ENCODE measurements around the gene HRH4.

The HRH4 gene

GRCh38 chr18:24500766-24501165 is 40.3 kb downstream of the HRH4 start:
- no peak for DNase-seq
- no CpG with 5 or more reads among the region's 6 CpGs for WGBS (ENCODE audit: extremely low coverage, insufficient coverage, low lambda C conversion rate)
- H4K5ac ChIP-seq (ENCODE audit: low read length), result no peak overlapping the region

GRCh38 chr18:24502667-24503523 is 42.5 kb downstream of the HRH4 start:
- Histone ChIP-seq H2AK5ac (ENCODE audit: low read length) (no peak overlapping the region), H3K18ac (ENCODE audit: low read length) (no peak overlapping the region), H2BK15ac (replicated peaks; ENCODE audit: low read depth) (no peak overlapping the region), H3K79me1 (ENCODE audit: low read length) (no peaks in the 10 kb centered on the region), H3K4me2 (ENCODE audit: low read length) (no peak overlapping the region), H4K8ac (ENCODE audit: low read depth, low read length) (no peak overlapping the region), H3K4me3 (ENCODE audit: low read length) (no peak overlapping the region), H3K27ac (ENCODE audit: low read depth, low read length) (no peak overlapping the region), H3K4me1 (ENCODE audit: control insufficient read depth, low read depth, low read length) (no peaks in the 10 kb centered on the region), H3K23ac (ENCODE audit: low read length) (no peak overlapping the region), H4K5ac (ENCODE audit: low read length) (no peak overlapping the region), H2BK120ac (ENCODE audit: low read depth, low read length) (no peak overlapping the region), H3K9ac (ENCODE audit: low read length) (no peak overlapping the region), H3K27me3 (ENCODE audit: insufficient read depth, low read length, poor library complexity) (no peaks in the 10 kb centered on the region), H3K4ac (ENCODE audit: low read depth, low read length) (no peak overlapping the region), H3K56ac (ENCODE audit: low read length) (no peak overlapping the region), H2BK5ac (ENCODE audit: low read length) (no peak overlapping the region), H3K79me2 (ENCODE audit: control insufficient read depth, insufficient read depth, low read length) (no peaks in the 10 kb centered on the region), H3K36me3 (ENCODE audit: control insufficient read depth, insufficient read depth, low read length) (no peaks in the 10 kb centered on the region)
- WGBS (ENCODE audit: extremely low coverage, insufficient coverage, low lambda C conversion rate), result no CpG with 5 or more reads among the region's 7 CpGs
- DNase-seq, result peak; percentile 47

More at GRCh38 chr18:24500766-24501165, 40.3 kb downstream of the HRH4 start:
- H3K23ac ChIP-seq (ENCODE audit: low read length), result no peak overlapping the region
- no peak overlapping the region for H3K9ac ChIP-seq (ENCODE audit: low read length)
- no peak overlapping the region for H2BK5ac ChIP-seq (ENCODE audit: low read length)
- H3K4ac ChIP-seq (ENCODE audit: low read depth, low read length), result no peak overlapping the region
- H2AK5ac ChIP-seq (ENCODE audit: low read length), result no peak overlapping the region
- H3K4me1 ChIP-seq (ENCODE audit: control insufficient read depth, low read depth, low read length), result no peaks in the 10 kb centered on the region
- H3K36me3 ChIP-seq (ENCODE audit: control insufficient read depth, insufficient read depth, low read length), result no peaks in the 10 kb centered on the region
- H4K8ac ChIP-seq (ENCODE audit: low read depth, low read length), result no peak overlapping the region
- no peak overlapping the region for H2BK15ac ChIP-seq (replicated peaks; ENCODE audit: low read depth)
- no peaks in the 10 kb centered on the region for H3K79me1 ChIP-seq (ENCODE audit: low read length)
- no peak overlapping the region for H3K27ac ChIP-seq (ENCODE audit: low read depth, low read length)
- no peak overlapping the region for H3K4me3 ChIP-seq (ENCODE audit: low read length)
- H3K56ac ChIP-seq (ENCODE audit: low read length), result no peak overlapping the region
- no peaks in the 10 kb centered on the region for H3K79me2 ChIP-seq (ENCODE audit: control insufficient read depth, insufficient read depth, low read length)
- H3K27me3 ChIP-seq (ENCODE audit: insufficient read depth, low read length, poor library complexity), result no peaks in the 10 kb centered on the region
- no peak overlapping the region for H2BK120ac ChIP-seq (ENCODE audit: low read depth, low read length)
- no peak overlapping the region for H3K4me2 ChIP-seq (ENCODE audit: low read length)
- H3K18ac ChIP-seq (ENCODE audit: low read length), result no peak overlapping the region

- no peak overlapping the region for H3K56ac ChIP-seq (ENCODE audit: low read length)
- H3K9ac ChIP-seq (ENCODE audit: low read length), result no peak overlapping the region
- no peaks in the 10 kb centered on the region for H3K27me3 ChIP-seq (ENCODE audit: insufficient read depth, low read length, poor library complexity)
- H2BK5ac ChIP-seq (ENCODE audit: low read length), result no peak overlapping the region
- no peak overlapping the region for H3K4ac ChIP-seq (ENCODE audit: low read depth, low read length)
- no peak overlapping the region for H2BK15ac ChIP-seq (replicated peaks; ENCODE audit: low read depth)
- H3K36me3 ChIP-seq (ENCODE audit: control insufficient read depth, insufficient read depth, low read length), result no peaks in the 10 kb centered on the region
- H3K4me2 ChIP-seq (ENCODE audit: low read length), result no peak overlapping the region
- no peak overlapping the region for H2AK5ac ChIP-seq (ENCODE audit: low read length)
- H3K27ac ChIP-seq (ENCODE audit: low read depth, low read length), result no peak overlapping the region
- H4K5ac ChIP-seq (ENCODE audit: low read length), result no peak overlapping the region
- no CpG with 5 or more reads among the region's 4 CpGs for WGBS (ENCODE audit: extremely low coverage, insufficient coverage, low lambda C conversion rate)
- H2BK120ac ChIP-seq (ENCODE audit: low read depth, low read length), result no peak overlapping the region
- H3K79me1 ChIP-seq (ENCODE audit: low read length), result no peaks in the 10 kb centered on the region
- H3K4me3 ChIP-seq (ENCODE audit: low read length), result no peak overlapping the region
- H4K8ac ChIP-seq (ENCODE audit: low read depth, low read length), result no peak overlapping the region
- no peaks in the 10 kb centered on the region for H3K4me1 ChIP-seq (ENCODE audit: control insufficient read depth, low read depth, low read length)
- no peak overlapping the region for H3K23ac ChIP-seq (ENCODE audit: low read length)
- no peak overlapping the region for H3K18ac ChIP-seq (ENCODE audit: low read length)
- H3K79me2 ChIP-seq (ENCODE audit: control insufficient read depth, insufficient read depth, low read length), result no peaks in the 10 kb centered on the region
- DNase-seq, result no peak
Measured at GRCh38 chr18:24504401-24504800, 44.0 kb downstream of the HRH4 start.

- no peak overlapping the region for H3K9ac ChIP-seq (ENCODE audit: low read length)
- no peaks in the 10 kb centered on the region for H3K79me2 ChIP-seq (ENCODE audit: control insufficient read depth, insufficient read depth, low read length)
- H3K56ac ChIP-seq (ENCODE audit: low read length), result no peak overlapping the region
- H3K23ac ChIP-seq (ENCODE audit: low read length), result no peak overlapping the region
- H3K18ac ChIP-seq (ENCODE audit: low read length), result no peak overlapping the region
- no peak overlapping the region for H3K4me3 ChIP-seq (ENCODE audit: low read length)
- no peak for DNase-seq
- no peak overlapping the region for H2BK120ac ChIP-seq (ENCODE audit: low read depth, low read length)
- H4K8ac ChIP-seq (ENCODE audit: low read depth, low read length), result no peak overlapping the region
- H2AK5ac ChIP-seq (ENCODE audit: low read length), result no peak overlapping the region
- H4K5ac ChIP-seq (ENCODE audit: low read length), result no peak overlapping the region
- H3K4me1 ChIP-seq (ENCODE audit: control insufficient read depth, low read depth, low read length), result no peaks in the 10 kb centered on the region
- no peaks in the 10 kb centered on the region for H3K36me3 ChIP-seq (ENCODE audit: control insufficient read depth, insufficient read depth, low read length)
- H2BK15ac ChIP-seq (replicated peaks; ENCODE audit: low read depth), result no peak overlapping the region
- no peak overlapping the region for H3K4ac ChIP-seq (ENCODE audit: low read depth, low read length)
- H3K79me1 ChIP-seq (ENCODE audit: low read length), result no peaks in the 10 kb centered on the region
- H3K4me2 ChIP-seq (ENCODE audit: low read length), result no peak overlapping the region
- WGBS (ENCODE audit: extremely low coverage, insufficient coverage, low lambda C conversion rate), result no CpG with 5 or more reads among the region's 6 CpGs
- no peaks in the 10 kb centered on the region for H3K27me3 ChIP-seq (ENCODE audit: insufficient read depth, low read length, poor library complexity)
- no peak overlapping the region for H3K27ac ChIP-seq (ENCODE audit: low read depth, low read length)
- no peak overlapping the region for H2BK5ac ChIP-seq (ENCODE audit: low read length)
Measured at GRCh38 chr18:24506175-24506574, 45.7 kb downstream of the HRH4 start.

GRCh38 chr18:24509435-24509834 is 49.0 kb downstream of the HRH4 start:
- Histone ChIP-seq H3K36me3 (ENCODE audit: control insufficient read depth, insufficient read depth, low read length) (no peaks in the 10 kb centered on the region), H3K23ac (ENCODE audit: low read length) (no peak overlapping the region), H3K4me3 (ENCODE audit: low read length) (no peak overlapping the region), H2BK120ac (ENCODE audit: low read depth, low read length) (no peak overlapping the region), H2AK5ac (ENCODE audit: low read length) (no peak overlapping the region), H4K5ac (ENCODE audit: low read length) (no peak overlapping the region), H3K4me1 (ENCODE audit: control insufficient read depth, low read depth, low read length) (no peaks in the 10 kb centered on the region), H3K27ac (ENCODE audit: low read depth, low read length) (no peak overlapping the region), H3K9ac (ENCODE audit: low read length) (no peak overlapping the region), H3K27me3 (ENCODE audit: insufficient read depth, low read length, poor library complexity) (no peaks in the 10 kb centered on the region), H3K79me1 (ENCODE audit: low read length) (no peaks in the 10 kb centered on the region), H3K4ac (ENCODE audit: low read depth, low read length) (no peak overlapping the region), H2BK15ac (replicated peaks; ENCODE audit: low read depth) (no peak overlapping the region), H3K56ac (ENCODE audit: low read length) (no peak overlapping the region), H3K4me2 (ENCODE audit: low read length) (no peak overlapping the region), H2BK5ac (ENCODE audit: low read length) (no peak overlapping the region), H4K8ac (ENCODE audit: low read depth, low read length) (no peak overlapping the region), H3K18ac (ENCODE audit: low read length) (no peak overlapping the region), H3K79me2 (ENCODE audit: control insufficient read depth, insufficient read depth, low read length) (no peaks in the 10 kb centered on the region)
- DNase-seq, result no peak
- WGBS (ENCODE audit: extremely low coverage, insufficient coverage, low lambda C conversion rate), result no CpG with 5 or more reads among the region's 1 CpG

GRCh38 chr18:24514439-24514838 is 54.0 kb downstream of the HRH4 start:
- H3K4me3 ChIP-seq (ENCODE audit: low read length), result no peak overlapping the region
- no peak overlapping the region for H3K23ac ChIP-seq (ENCODE audit: low read length)
- H3K4me2 ChIP-seq (ENCODE audit: low read length), result no peak overlapping the region
- WGBS (ENCODE audit: extremely low coverage, insufficient coverage, low lambda C conversion rate), result no CpG with 5 or more reads among the region's 2 CpGs
- H2BK15ac ChIP-seq (replicated peaks; ENCODE audit: low read depth), result no peak overlapping the region
- no peak overlapping the region for H2AK5ac ChIP-seq (ENCODE audit: low read length)
- H4K5ac ChIP-seq (ENCODE audit: low read length), result no peak overlapping the region
- H3K27ac ChIP-seq (ENCODE audit: low read depth, low read length), result no peak overlapping the region
- no peaks in the 10 kb centered on the region for H3K79me1 ChIP-seq (ENCODE audit: low read length)
- no peak overlapping the region for H3K9ac ChIP-seq (ENCODE audit: low read length)
- no peak overlapping the region for H3K4ac ChIP-seq (ENCODE audit: low read depth, low read length)
- no peaks in the 10 kb centered on the region for H3K79me2 ChIP-seq (ENCODE audit: control insufficient read depth, insufficient read depth, low read length)
- H4K8ac ChIP-seq (ENCODE audit: low read depth, low read length), result no peak overlapping the region
- no peaks in the 10 kb centered on the region for H3K4me1 ChIP-seq (ENCODE audit: control insufficient read depth, low read depth, low read length)
- H2BK120ac ChIP-seq (ENCODE audit: low read depth, low read length), result no peak overlapping the region
- H2BK5ac ChIP-seq (ENCODE audit: low read length), result no peak overlapping the region
- peak; percentile 94 for DNase-seq
- no peaks in the 10 kb centered on the region for H3K27me3 ChIP-seq (ENCODE audit: insufficient read depth, low read length, poor library complexity)
- H3K36me3 ChIP-seq (ENCODE audit: control insufficient read depth, insufficient read depth, low read length), result no peaks in the 10 kb centered on the region
- no peak overlapping the region for H3K56ac ChIP-seq (ENCODE audit: low read length)
- H3K18ac ChIP-seq (ENCODE audit: low read length), result no peak overlapping the region

Data from mesendoderm (in vitro differentiated cells).